Measurements from ENCODE around the gene SYF2. TPM values are rescaled to one million over a fixed set of nuclear protein-coding genes. Genes with fewer than 3 reads are reported as not detected.

The SYF2 gene
- total RNA-seq, 2 experiments from 2014 or later = 29.9 to 36.5 TPM

GRCh38 chr1:25246600-25247023 is 14.3 kb upstream of the SYF2 start:
- Histone ChIP-seq H3K36me3 (ENCODE audit: insufficient read depth, low read length) (peaks cover 52% of the 10 kb centered on the region), H3K4me2 (ENCODE audit: low read length) (peak overlapping the region; percentile 83), H3K9me3 (ENCODE audit: low read length) (no peaks in the 10 kb centered on the region), H3K79me2 (ENCODE audit: insufficient read depth, low read depth, low read length) (peaks cover 51% of the 10 kb centered on the region), H3K4me3 (ENCODE audit: low read depth, low read length, poor library complexity, severe bottlenecking) (peak overlapping the region; percentile 78), H3K27ac (ENCODE audit: low read depth, low read length, poor library complexity, severe bottlenecking) (peak overlapping the region; percentile 85), H3K9me2 (ENCODE audit: insufficient read depth, low read length) (no peaks in the 10 kb centered on the region), H2AFZ (ENCODE audit: low read length) (no peak overlapping the region), H3K4me1 (ENCODE audit: insufficient read depth, low read length, poor library complexity, severe bottlenecking) (peaks cover 33% of the 10 kb centered on the region), H4K20me1 (ENCODE audit: insufficient read depth, low read length) (peaks cover 28% of the 10 kb centered on the region)
- TF ChIP-seq EZH2phosphoT487 (IDR thresholded peaks at IDR 0.05; ENCODE audit: borderline replicate concordance, low read depth, low read length) = no peak
- TF ChIP-seq CTCF (conservative IDR thresholded peaks at IDR 0.05; ENCODE audit: low read length) = peak; percentile 37; the same call in 1 of the 2 replicates
- no TSS peak for BruUV-seq (replicated peaks)
- peak; percentile 38 for DNase-seq (ENCODE audit: low spot score)
- ChIA-PET POLR2A (interaction anchor here (1.4 kb wide), 1 partner anchor 14 kb away, joined by 7 read pairs; the partner anchor contains the start of gene SYF2), CTCF (ENCODE audit: unreplicated experiment) (no interaction called here)
- intact Hi-C loops (cut with micrococcal nuclease; ENCODE audit: unreplicated experiment) = loop anchor here (1.0 to 10.0 kb wide), 3 partner anchors 14 to 578 kb away; partner anchors contain the start of genes SYF2 and TMEM50A

- no peak overlapping the region for H2AFZ ChIP-seq (ENCODE audit: low read length)
- peaks cover 38% of the 10 kb centered on the region for H3K4me1 ChIP-seq (ENCODE audit: insufficient read depth, low read length, poor library complexity, severe bottlenecking)
- H3K9me3 ChIP-seq (ENCODE audit: low read length) = no peaks in the 10 kb centered on the region
- ChIA-PET CTCF (ENCODE audit: unreplicated experiment) (no interaction called here), POLR2A (interaction anchor here (1.7 kb wide), 1 partner anchor 14 kb away, joined by 9 read pairs; the partner anchor contains the start of gene SYF2)
- H3K4me3 ChIP-seq (ENCODE audit: low read depth, low read length, poor library complexity, severe bottlenecking) = peak overlapping the region; percentile 78
- H3K79me2 ChIP-seq (ENCODE audit: insufficient read depth, low read depth, low read length) = peaks cover 51% of the 10 kb centered on the region
- H3K4me2 ChIP-seq (ENCODE audit: low read length) = peak overlapping the region; percentile 83
- no peaks in the 10 kb centered on the region for H3K9me2 ChIP-seq (ENCODE audit: insufficient read depth, low read length)
- no peak for TF ChIP-seq CTCF (conservative IDR thresholded peaks at IDR 0.05; ENCODE audit: low read length)
- TF ChIP-seq EZH2phosphoT487 (IDR thresholded peaks at IDR 0.05; ENCODE audit: borderline replicate concordance, low read depth, low read length) = no peak
- intact Hi-C loops (cut with micrococcal nuclease; ENCODE audit: unreplicated experiment) = loop anchor here (5.0 to 10.0 kb wide), 2 partner anchors 91 to 579 kb away; partner anchors contain the start of gene TMEM50A
- peaks cover 58% of the 10 kb centered on the region for H3K36me3 ChIP-seq (ENCODE audit: insufficient read depth, low read length)
- BruUV-seq (replicated peaks) = no TSS peak
- H3K27ac ChIP-seq (ENCODE audit: low read depth, low read length, poor library complexity, severe bottlenecking) = peak overlapping the region; percentile 85
- H4K20me1 ChIP-seq (ENCODE audit: insufficient read depth, low read length) = peaks cover 28% of the 10 kb centered on the region
- DNase-seq (ENCODE audit: low spot score) = peak; percentile 31
Observed at GRCh38 chr1:25245809-25246599, 13.7 kb upstream of the SYF2 start.
